IPS-18a (cell line): Measurements from ENCODE around the gene MARCHF2.
"Not testable (repeated sequence)": the region's sequence is repeated elsewhere in the genome, so short reads cannot be mapped to it uniquely, and the experiment has no call there.

ENCODE experiments used
- H3K27ac ChIP-seq: one replicate; pipeline ENCODE4 v1.5.1; 2013; ENCODE audit warnings: low read length
- H3K27me3 ChIP-seq: one replicate; pipeline ENCODE4 v1.6.1; 2013; ENCODE audit warnings: mild to moderate bottlenecking, low read length; ENCODE audit not compliant: control insufficient read depth, insufficient read depth
- H3K36me3 ChIP-seq: one replicate; pipeline ENCODE4 v1.6.1; 2013; ENCODE audit warnings: low read depth, low read length; ENCODE audit not compliant: control insufficient read depth
- H3K4me1 ChIP-seq: one replicate; pipeline ENCODE4 v1.6.1; 2013; ENCODE audit warnings: low read depth, low read length; ENCODE audit not compliant: control insufficient read depth
- H3K4me3 ChIP-seq: one replicate; pipeline ENCODE4 v1.5.1; 2013; ENCODE audit warnings: low read length
- H3K9ac ChIP-seq: one replicate; pipeline ENCODE4 v1.6.1; 2013; ENCODE audit warnings: mild to moderate bottlenecking, low read length, moderate library complexity
- H3K9me3 ChIP-seq: one replicate; pipeline ENCODE4 v1.6.1; 2013; ENCODE audit warnings: low read depth, low read length; ENCODE audit not compliant: control insufficient read depth

MARCHF2 gene

DNA sequence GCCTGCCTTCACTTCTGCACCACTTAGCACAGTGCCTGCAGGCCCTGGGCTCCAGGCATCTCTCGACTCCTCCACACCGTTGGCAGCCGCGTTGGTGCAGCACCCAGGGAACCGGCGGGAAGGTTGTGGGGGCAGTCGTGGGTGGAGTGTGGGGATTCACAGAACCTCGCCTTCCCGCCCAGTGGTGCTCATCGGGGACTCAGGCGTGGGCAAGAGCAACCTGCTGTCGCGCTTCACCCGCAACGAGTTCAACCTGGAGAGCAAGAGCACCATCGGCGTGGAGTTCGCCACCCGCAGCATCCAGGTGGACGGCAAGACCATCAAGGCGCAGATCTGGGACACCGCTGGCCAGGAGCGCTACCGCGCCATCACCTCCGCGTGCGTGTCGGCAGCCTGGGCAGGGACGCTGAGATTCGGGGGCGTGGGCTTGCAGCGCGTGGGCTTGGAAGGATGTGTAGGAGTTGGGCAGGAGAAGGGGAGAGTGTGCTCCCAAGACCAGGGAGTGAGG is 13.4 kb upstream of the MARCHF2 start:
- no peak overlapping the region for H3K27ac ChIP-seq
- H3K4me3 ChIP-seq, result no peak overlapping the region
- H3K9me3 ChIP-seq, result no peaks in the 10 kb centered on the region
- H3K36me3 ChIP-seq, result peaks cover 12% of the 10 kb centered on the region
- no peaks in the 10 kb centered on the region for H3K4me1 ChIP-seq
- no peak overlapping the region for H3K9ac ChIP-seq
- H3K27me3 ChIP-seq, result no peaks in the 10 kb centered on the region

GRCh38 chr19:8401981-8402411 is 11.1 kb upstream of the MARCHF2 start:
- H3K27ac ChIP-seq, result no peak overlapping the region
- H3K9ac ChIP-seq, result no peak overlapping the region
- no peak overlapping the region for H3K4me3 ChIP-seq
- peaks cover 16% of the 10 kb centered on the region for H3K36me3 ChIP-seq
- no peaks in the 10 kb centered on the region for H3K4me1 ChIP-seq
- H3K9me3 ChIP-seq, result no peaks in the 10 kb centered on the region
- H3K27me3 ChIP-seq, result no peaks in the 10 kb centered on the region

- H3K9ac ChIP-seq, result no peak overlapping the region
- H3K4me3 ChIP-seq, result no peak overlapping the region
- no peaks in the 10 kb centered on the region for H3K4me1 ChIP-seq
- no peak overlapping the region for H3K27ac ChIP-seq
- no peaks in the 10 kb centered on the region for H3K27me3 ChIP-seq
- no peaks in the 10 kb centered on the region for H3K9me3 ChIP-seq
- H3K36me3 ChIP-seq, result peaks cover 16% of the 10 kb centered on the region
These were observed 9.8 kb upstream of the MARCHF2 start for GRCh38 chr19:8403098-8403819.

- Histone ChIP-seq H3K9ac (no peak overlapping the region), H3K36me3 (peaks cover 16% of the 10 kb centered on the region), H3K4me1 (no peaks in the 10 kb centered on the region), H3K4me3 (no peak overlapping the region), H3K27me3 (no peaks in the 10 kb centered on the region), H3K9me3 (no peaks in the 10 kb centered on the region), H3K27ac (no peak overlapping the region)
These were observed 9.3 kb upstream of the MARCHF2 start for GRCh38 chr19:8403820-8404109.

DNA sequence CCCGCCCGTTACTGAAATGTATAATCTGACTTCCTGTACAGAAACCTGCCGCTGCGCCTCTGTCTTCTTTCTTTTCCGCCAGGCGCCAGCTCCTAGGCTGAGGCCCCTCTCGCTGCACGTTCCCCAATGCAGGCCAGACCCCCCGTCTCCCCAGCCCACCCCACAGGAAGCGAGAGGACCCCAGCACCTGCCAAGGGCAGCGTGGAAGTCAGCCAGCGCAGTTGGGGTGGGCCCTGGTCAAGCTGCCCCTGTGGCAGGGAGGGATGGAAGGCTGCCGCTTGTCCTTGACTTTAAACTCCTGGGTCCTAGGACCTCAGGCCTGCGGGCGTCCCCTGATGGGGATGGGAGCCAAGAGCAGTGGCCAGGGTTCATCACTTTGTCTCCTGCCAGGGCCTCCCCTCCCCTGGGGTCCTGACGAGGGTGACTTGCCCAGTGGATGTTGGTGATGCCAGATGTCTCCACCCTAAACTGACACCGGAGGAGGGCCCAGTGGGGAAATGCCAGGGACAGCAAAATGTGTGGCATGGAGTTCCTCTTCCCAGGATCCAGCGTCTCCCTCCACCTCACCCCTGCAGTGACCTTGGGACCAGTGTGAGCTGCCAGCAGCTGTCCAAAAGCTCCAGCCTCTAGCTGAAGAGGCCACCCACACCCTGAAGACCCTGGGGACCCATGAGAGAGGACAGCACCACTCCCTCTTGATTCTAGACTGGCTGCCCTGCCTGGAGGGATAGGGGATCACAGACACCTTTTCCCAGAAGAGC is 8.5 kb upstream of the MARCHF2 start:
- Histone ChIP-seq H3K4me3 (no peak overlapping the region), H3K36me3 (peaks cover 16% of the 10 kb centered on the region), H3K4me1 (no peaks in the 10 kb centered on the region), H3K27me3 (no peaks in the 10 kb centered on the region), H3K9me3 (no peaks in the 10 kb centered on the region), H3K9ac (no peak overlapping the region), H3K27ac (no peak overlapping the region)

DNA sequence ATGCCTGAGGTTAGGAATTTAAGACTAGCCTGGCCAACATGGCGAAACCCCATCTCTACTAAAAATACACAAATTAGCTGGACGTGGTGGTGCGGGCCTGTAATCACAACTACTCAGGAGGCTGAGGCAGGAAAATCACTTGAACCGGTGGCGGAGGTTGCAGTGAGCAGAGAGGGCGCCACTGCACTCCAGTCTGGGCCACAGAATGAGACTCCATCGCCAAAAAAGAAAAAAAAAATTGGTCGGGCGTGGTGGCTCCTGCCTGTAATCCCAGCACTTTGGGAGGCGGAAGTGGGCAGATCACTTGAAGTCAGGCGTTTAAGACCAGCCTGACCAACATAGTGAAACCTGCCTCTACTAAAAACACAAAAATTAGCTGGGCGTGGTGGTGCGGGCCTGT is 2.4 kb upstream of the MARCHF2 start:
- H3K36me3 ChIP-seq, H3K9ac ChIP-seq, H3K4me1 ChIP-seq, H3K4me3 ChIP-seq, H3K27me3 ChIP-seq, H3K9me3 ChIP-seq, H3K27ac ChIP-seq: not testable (repeated sequence)

DNA sequence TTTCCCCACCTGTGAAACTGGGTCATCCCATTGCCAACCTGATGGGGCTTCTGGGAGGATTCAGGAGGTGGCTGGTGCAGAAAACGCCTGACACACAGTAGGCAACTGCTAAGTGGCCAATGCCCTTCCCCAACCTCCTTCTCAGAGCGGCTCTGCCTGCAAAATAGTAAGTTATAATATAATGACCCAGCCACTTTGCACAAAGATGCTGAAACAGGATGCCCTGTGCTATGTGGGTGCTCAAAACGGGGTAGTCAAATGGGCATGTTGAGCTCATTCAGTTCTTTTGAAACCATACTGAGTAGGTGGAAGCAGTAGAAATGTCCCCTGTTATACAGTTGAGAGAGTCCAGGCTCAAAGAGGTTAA is 507 bp downstream of the MARCHF2 start:
- Histone ChIP-seq H3K9me3 (no peaks in the 10 kb centered on the region), H3K36me3 (no peaks in the 10 kb centered on the region), H3K27ac (no peak overlapping the region), H3K4me1 (no peaks in the 10 kb centered on the region), H3K9ac (peak overlapping the region; percentile 10), H3K4me3 (peak overlapping the region; percentile 69), H3K27me3 (peaks cover 10% of the 10 kb centered on the region)

- H3K9me3 ChIP-seq, result no peaks in the 10 kb centered on the region
- H3K4me3 ChIP-seq, result no peak overlapping the region
- peaks cover 10% of the 10 kb centered on the region for H3K27me3 ChIP-seq
- no peaks in the 10 kb centered on the region for H3K36me3 ChIP-seq
- H3K27ac ChIP-seq, result no peak overlapping the region
- H3K9ac ChIP-seq, result no peak overlapping the region
- H3K4me1 ChIP-seq, result no peaks in the 10 kb centered on the region
These were observed 3.7 kb downstream of the MARCHF2 start for GRCh38 chr19:8416796-8417195.

- H3K4me3 ChIP-seq, result no peak overlapping the region
These were observed 8.7 kb downstream of the MARCHF2 start for GRCh38 chr19:8421484-8422461.

DNA sequence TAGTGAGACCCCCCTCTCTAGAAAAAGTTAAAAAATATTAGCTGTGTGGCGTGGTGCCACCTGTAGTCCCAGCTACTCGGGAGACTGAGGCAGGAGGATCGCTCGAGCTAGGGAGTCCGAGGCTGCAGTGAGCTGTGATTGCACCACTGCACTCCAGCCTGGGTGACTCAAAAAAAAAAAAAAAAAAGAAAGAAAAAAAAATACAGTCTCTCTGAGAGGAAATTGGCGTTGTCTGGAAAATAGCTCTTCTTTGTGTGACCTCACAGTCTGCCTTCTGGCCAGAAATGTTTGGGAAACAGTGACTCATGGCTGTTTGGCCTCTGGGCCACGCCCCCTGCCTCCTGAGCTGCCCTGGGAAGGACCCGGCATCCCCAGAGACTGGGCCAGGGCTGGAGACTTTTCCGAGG is 10.7 kb downstream of the MARCHF2 start:
- H3K9ac ChIP-seq, result no peak overlapping the region
- H3K4me1 ChIP-seq, result no peaks in the 10 kb centered on the region
- no peaks in the 10 kb centered on the region for H3K27me3 ChIP-seq
- H3K4me3 ChIP-seq, result no peak overlapping the region
- no peaks in the 10 kb centered on the region for H3K9me3 ChIP-seq
- H3K36me3 ChIP-seq, result no peaks in the 10 kb centered on the region
- H3K27ac ChIP-seq, result no peak overlapping the region

More at GRCh38 chr19:8421484-8422461, 8.7 kb downstream of the MARCHF2 start:
- Histone ChIP-seq H3K27ac (no peak overlapping the region), H3K36me3 (no peaks in the 10 kb centered on the region), H3K9ac (no peak overlapping the region), H3K27me3 (no peaks in the 10 kb centered on the region), H3K4me1 (no peaks in the 10 kb centered on the region), H3K9me3 (no peaks in the 10 kb centered on the region)

GRCh38 chr19:8425331-8425730 is 12.2 kb downstream of the MARCHF2 start:
- H3K36me3 ChIP-seq, H3K4me3 ChIP-seq, H3K4me1 ChIP-seq, H3K27ac ChIP-seq, H3K9me3 ChIP-seq, H3K27me3 ChIP-seq, H3K9ac ChIP-seq: not testable (repeated sequence)
